Measurements from ENCODE around the gene HIVEP3. TPM values are rescaled to one million over a fixed set of nuclear protein-coding genes. Genes with fewer than 3 reads are reported as not detected.

HIVEP3 gene
- total RNA-seq, 1 donor from 2014 or later, result 0.37 TPM

GRCh38 chr1:41483001-41483850, 435.5 kb downstream of the HIVEP3 start:
- no peaks in the 10 kb centered on the region for H3K9me3 ChIP-seq (ENCODE audit: low read depth)
- H3K36me3 ChIP-seq, result no peaks in the 10 kb centered on the region
- H3K4me1 Mint-ChIP-seq, result peaks cover 57% of the 10 kb centered on the region
- no peaks in the 10 kb centered on the region for H3K36me3 Mint-ChIP-seq
- no peak for TF ChIP-seq EZH2phosphoT487 (IDR thresholded peaks at IDR 0.05)
- TF ChIP-seq CTCF (IDR thresholded peaks at IDR 0.05), result no peak
- no peak for TF ChIP-seq EZH2 (IDR thresholded peaks at IDR 0.05)
- no peak overlapping the region for H3K9ac ChIP-seq
- peak overlapping the region; percentile 96 for H3K27ac Mint-ChIP-seq
- no peaks in the 10 kb centered on the region for H3K9me3 Mint-ChIP-seq
- no peak overlapping the region for H2AFZ ChIP-seq (replicated peaks)
- H3K79me2 ChIP-seq (ENCODE audit: low read depth), result no peaks in the 10 kb centered on the region
- H3K27me3 ChIP-seq, result peaks cover 5% of the 10 kb centered on the region
- H3K4me3 ChIP-seq, result no peak overlapping the region
- H3K27ac ChIP-seq, result no peak overlapping the region
- DNase-seq (ENCODE audit: low spot score), result no peak
- peaks cover 20% of the 10 kb centered on the region for H3K27me3 Mint-ChIP-seq (ENCODE audit: insufficient read depth, low read depth)
- peaks cover 10% of the 10 kb centered on the region for H4K20me1 ChIP-seq (ENCODE audit: low read depth)
- peaks cover 35% of the 10 kb centered on the region for H3K4me1 ChIP-seq
- H3F3A ChIP-seq (ENCODE audit: low read depth), result peaks cover 30% of the 10 kb centered on the region
- H3K4me2 ChIP-seq, result no peak overlapping the region
- H3K4me3 Mint-ChIP-seq, result no peak overlapping the region

- no peak overlapping the region for H3K27ac ChIP-seq
- H2AFZ ChIP-seq (replicated peaks), result no peak overlapping the region
- no peak overlapping the region for H3K27ac Mint-ChIP-seq
- H3K4me1 Mint-ChIP-seq, result peaks cover 54% of the 10 kb centered on the region
- peaks cover 18% of the 10 kb centered on the region for H3K27me3 Mint-ChIP-seq (ENCODE audit: insufficient read depth, low read depth)
- no peak overlapping the region for H3K4me2 ChIP-seq
- H4K20me1 ChIP-seq (ENCODE audit: low read depth), result peaks cover 10% of the 10 kb centered on the region
- no peak overlapping the region for H3K4me3 ChIP-seq
- H3K36me3 Mint-ChIP-seq, result no peaks in the 10 kb centered on the region
- no peaks in the 10 kb centered on the region for H3K36me3 ChIP-seq
- DNase-seq (ENCODE audit: low spot score), result no peak
- no peak overlapping the region for H3K4me3 Mint-ChIP-seq
- no peaks in the 10 kb centered on the region for H3K9me3 Mint-ChIP-seq
- peaks cover 20% of the 10 kb centered on the region for H3F3A ChIP-seq (ENCODE audit: low read depth)
- no peak overlapping the region for H3K9ac ChIP-seq
- H3K27me3 ChIP-seq, result peaks cover 5% of the 10 kb centered on the region
- H3K4me1 ChIP-seq, result peaks cover 25% of the 10 kb centered on the region
- no peak for TF ChIP-seq EZH2 (IDR thresholded peaks at IDR 0.05)
- no peak for TF ChIP-seq CTCF (IDR thresholded peaks at IDR 0.05)
- TF ChIP-seq EZH2phosphoT487 (IDR thresholded peaks at IDR 0.05), result no peak
- no peaks in the 10 kb centered on the region for H3K79me2 ChIP-seq (ENCODE audit: low read depth)
- H3K9me3 ChIP-seq (ENCODE audit: low read depth), result no peaks in the 10 kb centered on the region
Measured at GRCh38 chr1:41482001-41482765, 436.5 kb downstream of the HIVEP3 start.

GRCh38 chr1:41481109-41481775, 437.5 kb downstream of the HIVEP3 start:
- H3K4me2 ChIP-seq, result no peak overlapping the region
- H2AFZ ChIP-seq (replicated peaks), result no peak overlapping the region
- DNase-seq (ENCODE audit: low spot score), result no peak
- no peak overlapping the region for H3K27ac ChIP-seq
- Mint-ChIP-seq H3K27ac (no peak overlapping the region), H3K4me1 (peaks cover 53% of the 10 kb centered on the region), H3K9me3 (no peaks in the 10 kb centered on the region), H3K27me3 (ENCODE audit: insufficient read depth, low read depth) (peaks cover 17% of the 10 kb centered on the region), H3K4me3 (no peak overlapping the region), H3K36me3 (no peaks in the 10 kb centered on the region)
- no peak overlapping the region for H3K4me3 ChIP-seq
- H3K79me2 ChIP-seq (ENCODE audit: low read depth), result no peaks in the 10 kb centered on the region
- peaks cover 8% of the 10 kb centered on the region for H4K20me1 ChIP-seq (ENCODE audit: low read depth)
- H3F3A ChIP-seq (ENCODE audit: low read depth), result peaks cover 11% of the 10 kb centered on the region
- H3K9ac ChIP-seq, result no peak overlapping the region
- TF ChIP-seq CTCF (IDR thresholded peaks at IDR 0.05) (no peak), EZH2 (IDR thresholded peaks at IDR 0.05) (no peak), EZH2phosphoT487 (IDR thresholded peaks at IDR 0.05) (no peak)
- H3K36me3 ChIP-seq, result no peaks in the 10 kb centered on the region
- peaks cover 5% of the 10 kb centered on the region for H3K27me3 ChIP-seq
- H3K4me1 ChIP-seq, result peaks cover 17% of the 10 kb centered on the region
- no peaks in the 10 kb centered on the region for H3K9me3 ChIP-seq (ENCODE audit: low read depth)
